Inflammatory macrophage treated with lipopolysaccharide for 1 hour (primary cell): ENCODE results near the gene BATF2.
"Not testable (repeated sequence)": the region's sequence is repeated elsewhere in the genome, so short reads cannot be mapped to it uniquely, and the experiment has no call there.

Experiments
- DNase-seq, 2 donors: peaks; one replicate each; pipeline ENCODE4 v3.0.0-alpha.2; 2020 to 2022

The BATF2 gene

GRCh38 chr11:65013130-65013887 lies 16.5 kb upstream of the BATF2 start:
- peak; percentile 84 to 96 for DNase-seq

- no peak for DNase-seq
Observed at GRCh38 chr11:65008873-65009272, 12.1 kb upstream of the BATF2 start.

GRCh38 chr11:65008016-65008415 lies 11.2 kb upstream of the BATF2 start:
- DNase-seq: no peak

- not testable (repeated sequence) for DNase-seq
Observed at GRCh38 chr11:65003968-65004367, 7.2 kb upstream of the BATF2 start.

- DNase-seq: no peak
Observed at GRCh38 chr11:65003282-65003681, 6.5 kb upstream of the BATF2 start.

GRCh38 chr11:65002706-65003105 lies 5.9 kb upstream of the BATF2 start:
- DNase-seq: no peak

- no peak for DNase-seq
Observed at GRCh38 chr11:64999478-64999877, 2.7 kb upstream of the BATF2 start.

- DNase-seq: no peak
Observed at GRCh38 chr11:64998690-64999431, 2.1 kb upstream of the BATF2 start.

- no peak for DNase-seq
Observed at GRCh38 chr11:64998141-64998540, 1.4 kb upstream of the BATF2 start.

- DNase-seq: no peak
Observed at GRCh38 chr11:64996327-64996709, 453 bp downstream of the BATF2 start.

- DNase-seq: no peak
Observed at GRCh38 chr11:64994318-64994717, 2.5 kb downstream of the BATF2 start.

- peak; percentile 31 to 63 for DNase-seq
Observed at GRCh38 chr11:64990222-64990923, 6.4 kb downstream of the BATF2 start.

- no peak for DNase-seq
Observed at GRCh38 chr11:64989416-64989815, 7.4 kb downstream of the BATF2 start.

GRCh38 chr11:64987998-64988854 lies 8.5 kb downstream of the BATF2 start:
- no peak for DNase-seq

- DNase-seq: not testable (repeated sequence)
Observed at GRCh38 chr11:64983339-64983738, 13.4 kb downstream of the BATF2 start.

GRCh38 chr11:64976651-64977050 lies 20.1 kb downstream of the BATF2 start:
- no peak for DNase-seq

- no peak for DNase-seq
Observed at GRCh38 chr11:64974124-64974523, 22.6 kb downstream of the BATF2 start.

GRCh38 chr11:64971421-64972233 lies 25.1 kb downstream of the BATF2 start, which contains the start of gene MAJIN:
TSS of gene MAJIN (minus strand) at chr11:64972108. CDS start at chr11:64959405, 12,703 bp downstream.
- DNase-seq: peak; percentile 64 to 86

- DNase-seq: no peak
Observed at GRCh38 chr11:64970731-64971151, 26.0 kb downstream of the BATF2 start.

- DNase-seq: peak in 1 of 2 donors; percentile 4
Observed at GRCh38 chr11:64969209-64969608, 27.6 kb downstream of the BATF2 start.

GRCh38 chr11:64967375-64967774 lies 29.4 kb downstream of the BATF2 start:
- no peak for DNase-seq
